Epithelial cell of proximal tubule (primary cell): ENCODE data around the gene PLPPR1. TPM values are rescaled to one million over a fixed set of nuclear protein-coding genes. Genes with fewer than 3 reads are reported as not detected.

ENCODE experiments used
- DNase-seq: peaks from one replicate; pipeline ENCODE4 v3.0.0-alpha.2; 2011; ENCODE audit warnings: low read depth
- H3K4me3 ChIP-seq: 2 replicates; pipeline ENCODE4 v1.5.1; 2011; ENCODE audit warnings: low read depth, mild to moderate bottlenecking, low read length
- CTCF ChIP-seq: conservative IDR thresholded peaks from 2 replicates; pipeline ENCODE4 v1.5.1; 2012; ENCODE audit warnings: low read depth, mild to moderate bottlenecking, low read length
- total RNA-seq: library from RNA; depleted of rRNA; stranded (reverse); fragments of >200 nt; gene quantifications from 2 replicates; pipeline ENCODE4 v1.2.3, GENCODE V29; 2015

The PLPPR1 gene
- total RNA-seq, 1 donor from 2014 or later, result not detected

GRCh38 chr9:101047848-101048397, 19.4 kb downstream of the PLPPR1 start:
- H3K4me3 ChIP-seq, result no peak overlapping the region
- TF ChIP-seq CTCF, result no peak
- DNase-seq, result no peak

GRCh38 chr9:101050650-101051049, 22.1 kb downstream of the PLPPR1 start:
- H3K4me3 ChIP-seq, result no peak overlapping the region
- no peak for DNase-seq
- TF ChIP-seq CTCF, result no peak

GRCh38 chr9:101054657-101055056, 26.1 kb downstream of the PLPPR1 start:
- TF ChIP-seq CTCF, result no peak
- DNase-seq, result no peak
- H3K4me3 ChIP-seq, result no peak overlapping the region

GRCh38 chr9:101055516-101055915, 27.0 kb downstream of the PLPPR1 start:
- no peak overlapping the region for H3K4me3 ChIP-seq
- TF ChIP-seq CTCF, result no peak
- DNase-seq, result no peak

- no peak for TF ChIP-seq CTCF
- DNase-seq, result no peak
- no peak overlapping the region for H3K4me3 ChIP-seq
These were observed 34.2 kb downstream of the PLPPR1 start for GRCh38 chr9:101062686-101063085.

GRCh38 chr9:101063192-101063591, 34.7 kb downstream of the PLPPR1 start:
- TF ChIP-seq CTCF, result no peak
- DNase-seq, result no peak
- H3K4me3 ChIP-seq, result no peak overlapping the region

GRCh38 chr9:101064206-101064605, 35.7 kb downstream of the PLPPR1 start:
- no peak overlapping the region for H3K4me3 ChIP-seq
- no peak for DNase-seq
- TF ChIP-seq CTCF, result no peak
